OCI-LY1 (cell line): Measurements from ENCODE around the gene TENM4.

Experiments used
- H2AFZ ChIP-seq: fragments of 200-600 bp; sonication (generic), shearing (Covaris generic); 2 replicates; pipeline ENCODE4 v1.6.0; 2014; ENCODE audit warnings: antibody characterized with exemption, mild to moderate bottlenecking, low read length
- H3F3A ChIP-seq: fragments of 200-600 bp; sonication (generic), shearing (Covaris generic); 2 replicates; pipeline ENCODE4 v1.6.0; 2014; ENCODE audit warnings: mild to moderate bottlenecking, antibody characterized with exemption, low read length, moderate library complexity; ENCODE audit not compliant: insufficient read depth
- H3K27ac ChIP-seq: fragments of 200-600 bp; sonication (generic); 2 replicates; pipeline ENCODE4 v1.5.1; 2014; ENCODE audit warnings: low read length, mixed run types, mild to moderate bottlenecking, low read depth; ENCODE audit not compliant: poor library complexity, severe bottlenecking
- H3K27me3 ChIP-seq: fragments of 200-600 bp; sonication (generic); 2 replicates; pipeline ENCODE4 v1.6.0; 2014; ENCODE audit warnings: antibody characterized with exemption, mild to moderate bottlenecking, low read length, moderate library complexity; ENCODE audit not compliant: insufficient read depth
- H3K36me3 ChIP-seq: fragments of 200-600 bp; sonication (generic); 2 replicates; pipeline ENCODE4 v1.6.1; 2014; ENCODE audit warnings: mild to moderate bottlenecking, antibody characterized with exemption, low read length, moderate library complexity, mixed read lengths; ENCODE audit not compliant: insufficient read depth
- H3K4me1 ChIP-seq: fragments of 200-600 bp; sonication (generic); 2 replicates; pipeline ENCODE4 v1.5.1; 2014; ENCODE audit warnings: mild to moderate bottlenecking, low read length, moderate library complexity; ENCODE audit not compliant: insufficient read depth, severe bottlenecking
- H3K4me2 ChIP-seq: fragments of 200-600 bp; sonication (generic), shearing (Covaris generic); 2 replicates; pipeline ENCODE4 v1.6.1; 2014; ENCODE audit warnings: low read length
- H3K4me3 ChIP-seq: fragments of 200-600 bp; sonication (generic); 2 replicates; pipeline ENCODE4 v1.5.1; 2014; ENCODE audit warnings: low read length, low read depth, mild to moderate bottlenecking, mixed read lengths; ENCODE audit not compliant: poor library complexity, severe bottlenecking
- H3K79me2 ChIP-seq: fragments of 200-600 bp; shearing (Covaris generic); 2 replicates; pipeline ENCODE4 v1.6.1; 2016; ENCODE audit warnings: mixed run types, low read length, mixed read lengths; ENCODE audit not compliant: insufficient read depth
- H3K9ac ChIP-seq: fragments of 200-600 bp; sonication (generic), shearing (Covaris generic); 2 replicates; pipeline ENCODE4 v1.6.1; 2014; ENCODE audit warnings: mild to moderate bottlenecking, low read length, mixed read lengths
- H3K9me2 ChIP-seq: fragments of 200-600 bp; sonication (generic), shearing (Covaris generic); 2 replicates; pipeline ENCODE4 v1.6.1; 2014; ENCODE audit warnings: low read depth, mild to moderate bottlenecking, low read length, mixed read lengths
- H3K9me3 ChIP-seq: fragments of 200-600 bp; shearing (Covaris generic); 2 replicates; pipeline ENCODE4 v1.6.1; 2014; ENCODE audit warnings: low read length, mixed read lengths
- H4K20me1 ChIP-seq: fragments of 200-600 bp; sonication (generic), shearing (Covaris generic); 2 replicates; pipeline ENCODE4 v1.6.0; 2016; ENCODE audit warnings: mild to moderate bottlenecking, low read length; ENCODE audit not compliant: insufficient read depth
- CTCF ChIP-seq: fragments of 200-600 bp; sonication (generic), shearing (Covaris generic); IDR thresholded peaks from 2 replicates; pipeline ENCODE4 v1.5.1; 2017; ENCODE audit warnings: mild to moderate bottlenecking, antibody characterized with exemption, low read length, moderate library complexity, mixed read lengths
- EZH2 ChIP-seq: fragments of 200-600 bp; sonication (generic), shearing (Covaris generic); IDR thresholded peaks from 2 replicates; pipeline ENCODE4 v1.8.0; 2017; ENCODE audit warnings: borderline replicate concordance, mixed run types, mild to moderate bottlenecking, antibody characterized with exemption, low read length, moderate library complexity, mixed read lengths

The TENM4 gene

GRCh38 chr11:79390923-79391322 is 49.9 kb downstream of the TENM4 start:
- Histone ChIP-seq H4K20me1 (no peaks in the 10 kb centered on the region), H2AFZ (no peak overlapping the region), H3F3A (no peaks in the 10 kb centered on the region), H3K4me1 (no peaks in the 10 kb centered on the region), H3K27ac (no peak overlapping the region), H3K27me3 (no peaks in the 10 kb centered on the region), H3K4me2 (no peak overlapping the region), H3K36me3 (no peaks in the 10 kb centered on the region), H3K9me3 (no peaks in the 10 kb centered on the region), H3K4me3 (no peak overlapping the region), H3K9me2 (no peaks in the 10 kb centered on the region), H3K79me2 (no peaks in the 10 kb centered on the region), H3K9ac (no peak overlapping the region)
- TF ChIP-seq EZH2 (no peak), CTCF (no peak)

DNA sequence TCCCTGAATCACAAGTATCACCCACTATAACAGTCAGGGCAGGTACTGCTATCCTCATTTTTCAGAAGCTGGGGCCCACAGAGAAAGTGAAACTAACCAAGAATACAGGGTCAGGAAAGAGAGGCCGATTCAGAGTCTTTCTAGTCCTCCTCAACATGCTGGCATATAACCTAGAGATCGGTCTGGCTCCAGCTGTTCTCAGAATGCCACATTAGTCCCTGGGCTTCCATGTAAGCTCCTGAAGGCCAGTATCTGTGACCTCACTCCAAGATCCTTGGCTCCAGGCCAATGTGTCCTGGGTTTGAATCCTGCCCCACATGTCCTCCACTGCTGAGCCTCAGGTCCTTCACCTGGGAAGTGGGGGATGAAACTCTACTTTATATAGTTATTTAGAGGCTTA is 50.4 kb downstream of the TENM4 start:
- no peak overlapping the region for H3K4me2 ChIP-seq
- H3K27me3 ChIP-seq, result no peaks in the 10 kb centered on the region

DNA sequence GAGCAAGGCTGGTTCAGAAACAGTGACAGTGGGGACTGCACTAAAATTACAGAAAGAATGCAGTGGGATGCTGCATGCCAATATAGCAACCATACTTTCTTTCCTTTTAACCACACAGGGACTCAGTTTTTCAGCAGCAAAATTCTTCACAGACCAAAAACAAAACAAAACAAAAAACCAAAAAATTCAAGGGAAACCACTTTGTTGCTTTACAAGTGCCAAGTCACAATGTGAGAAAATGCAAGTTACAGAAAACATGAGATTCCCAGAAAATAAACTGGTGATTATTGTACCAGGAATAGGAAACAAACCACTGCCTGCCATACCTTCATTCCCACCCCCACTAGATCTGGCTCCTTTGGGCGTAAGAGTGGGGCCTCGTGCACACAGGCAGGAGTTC is 52.6 kb downstream of the TENM4 start:
- Histone ChIP-seq H3K4me2 (no peak overlapping the region), H3F3A (no peaks in the 10 kb centered on the region)

More for the DNA sequence above, 50.4 kb downstream of the TENM4 start:
- no peaks in the 10 kb centered on the region for H3F3A ChIP-seq
- no peak overlapping the region for H2AFZ ChIP-seq
- TF ChIP-seq EZH2 (no peak), CTCF (no peak)
- no peaks in the 10 kb centered on the region for H3K4me1 ChIP-seq
- H3K4me3 ChIP-seq, result no peak overlapping the region
- no peaks in the 10 kb centered on the region for H3K9me2 ChIP-seq
- H4K20me1 ChIP-seq, result no peaks in the 10 kb centered on the region
- no peak overlapping the region for H3K27ac ChIP-seq
- no peaks in the 10 kb centered on the region for H3K9me3 ChIP-seq
- no peak overlapping the region for H3K9ac ChIP-seq
- no peaks in the 10 kb centered on the region for H3K79me2 ChIP-seq
- H3K36me3 ChIP-seq, result no peaks in the 10 kb centered on the region

More for the DNA sequence above, 52.6 kb downstream of the TENM4 start:
- Histone ChIP-seq H3K36me3 (no peaks in the 10 kb centered on the region), H3K79me2 (no peaks in the 10 kb centered on the region), H3K4me1 (no peaks in the 10 kb centered on the region), H3K9ac (no peak overlapping the region), H3K9me2 (no peaks in the 10 kb centered on the region), H2AFZ (no peak overlapping the region), H3K4me3 (no peak overlapping the region), H3K27ac (no peak overlapping the region), H4K20me1 (no peaks in the 10 kb centered on the region), H3K27me3 (no peaks in the 10 kb centered on the region), H3K9me3 (no peaks in the 10 kb centered on the region)
- no peak for TF ChIP-seq EZH2
- TF ChIP-seq CTCF, result no peak
